IMR-90 (cell line): ENCODE data around the gene SYAP1. TPM values are rescaled to one million over a fixed set of nuclear protein-coding genes. Genes with fewer than 3 reads are reported as not detected.

Experiments used
- ATAC-seq: fragments of 200-7000 bp; cut with Tn5 transposase; 2 replicates; pipeline ENCODE4 v1.9.1; 2020; ENCODE audit warnings: low read depth, mild to moderate bottlenecking, moderate library complexity
- BruUV-seq: library from RNA; stranded (reverse); fragments of 400-500 nt; replicated peaks from 2 replicates; lab custom pipeline; 2021; lab: Mats Ljungman, UMichigan
- CTCF ChIA-PET: fragments of 300-600 bp; formaldehyde crosslinking; extraction: SDS; loops from one replicate; lab custom pipeline; 2021; ENCODE audit warnings: antibody characterized with exemption; lab: Yijun Ruan, JAX
- POLR2A ChIA-PET: fragments of 300-600 bp; sonication (Branson Sonifier 250); formaldehyde crosslinking; loops from one replicate; lab custom pipeline; 2022; ENCODE audit warnings: antibody characterized with exemption; ENCODE audit not compliant: unreplicated experiment; lab: Charles Lee
- DNase-seq: peaks from one replicate; pipeline ENCODE4 v3.0.0; 2013
- H2AFZ ChIP-seq: replicated peaks from 2 replicates; pipeline ENCODE3; 2013; ENCODE audit warnings: low read length, mild to moderate bottlenecking; ENCODE audit not compliant: poor library complexity
- H2AK5ac ChIP-seq: 2 replicates; pipeline ENCODE4 v1.6.1; 2013; ENCODE audit warnings: low read depth, low read length, inconsistent platforms
- H2AK9ac ChIP-seq: replicated peaks from 2 replicates; pipeline ENCODE3; 2013; ENCODE audit warnings: mild to moderate bottlenecking, low read depth, low read length, moderate library complexity; ENCODE audit not compliant: poor library complexity
- H2BK120ac ChIP-seq: 2 replicates; pipeline ENCODE4 v1.6.1; 2013; ENCODE audit warnings: low read depth, low read length, inconsistent platforms
- H2BK15ac ChIP-seq: 3 replicates; pipeline ENCODE4 v1.6.1; 2013; ENCODE audit warnings: low read depth, low read length, inconsistent platforms
- H2BK20ac ChIP-seq: 2 replicates; pipeline ENCODE4 v1.6.1; 2013; ENCODE audit warnings: low read depth, mild to moderate bottlenecking, inconsistent platforms, low read length, moderate library complexity
- H2BK5ac ChIP-seq: 2 replicates; pipeline ENCODE4 v1.6.1; 2013; ENCODE audit warnings: mild to moderate bottlenecking, low read depth, low read length, inconsistent platforms; ENCODE audit not compliant: poor library complexity, severe bottlenecking
- H3K14ac ChIP-seq: replicated peaks from 2 replicates; pipeline ENCODE4 v1.6.1; 2013; ENCODE audit warnings: low read depth, low read length, inconsistent platforms
- H3K18ac ChIP-seq: 2 replicates; pipeline ENCODE4 v1.6.1; 2013; ENCODE audit warnings: low read depth, low read length, control low read depth
- H3K23ac ChIP-seq: 2 replicates; pipeline ENCODE4 v1.6.1; 2013; ENCODE audit warnings: low read depth, low read length, inconsistent platforms
- H3K27ac ChIP-seq: 2 replicates; pipeline ENCODE4 v1.5.1; 2013; ENCODE audit warnings: mild to moderate bottlenecking, control low read depth, low read length; ENCODE audit not compliant: insufficient read depth
- H3K27me3 ChIP-seq: 2 replicates; pipeline ENCODE4 v1.6.1; 2013; ENCODE audit warnings: low read length; ENCODE audit not compliant: control insufficient read depth, insufficient read depth
- H3K36me3 ChIP-seq: 2 replicates; pipeline ENCODE4 v1.6.1; 2013; ENCODE audit warnings: low read length, mixed read lengths; ENCODE audit not compliant: control insufficient read depth, insufficient read depth
- H3K4ac ChIP-seq: 2 replicates; pipeline ENCODE4 v1.6.1; 2013; ENCODE audit warnings: low read depth, low read length, inconsistent platforms
- H3K4me1 ChIP-seq: 2 replicates; pipeline ENCODE4 v1.6.1; 2013; ENCODE audit warnings: low read length, mixed read lengths; ENCODE audit not compliant: control insufficient read depth, insufficient read depth
- H3K4me2 ChIP-seq: 2 replicates; pipeline ENCODE4 v1.6.1; 2013; ENCODE audit warnings: low read depth, mild to moderate bottlenecking, control low read depth, low read length, moderate library complexity
- H3K4me3 ChIP-seq: 2 replicates; pipeline ENCODE4 v1.5.1; 2013; ENCODE audit warnings: low read depth, mild to moderate bottlenecking, control low read depth, low read length, moderate library complexity; ENCODE audit not compliant: insufficient read depth
- H3K56ac ChIP-seq: 2 replicates; pipeline ENCODE4 v1.6.1; 2013; ENCODE audit warnings: low read length, inconsistent platforms; ENCODE audit not compliant: insufficient read depth; ENCODE audit errors: extremely low read depth
- H3K79me1 ChIP-seq, 2 experiments: 2 replicates each; pipeline ENCODE4 v1.6.1; 2013; ENCODE audit warnings: low read length in 2 of 2, inconsistent platforms in 1 of 2, low read depth in 1 of 2
- H3K9ac ChIP-seq: 2 replicates; pipeline ENCODE4 v1.6.1; 2013; ENCODE audit warnings: low read depth, low read length, control low read depth
- H3K9me1 ChIP-seq: 2 replicates; pipeline ENCODE4 v1.6.1; 2013; ENCODE audit warnings: low read length, inconsistent platforms; ENCODE audit not compliant: insufficient read depth
- H3K9me3 ChIP-seq: 2 replicates; pipeline ENCODE4 v1.6.1; 2013; ENCODE audit warnings: low read length; ENCODE audit not compliant: control insufficient read depth, insufficient read depth
- H4K20me1 ChIP-seq: 2 replicates; pipeline ENCODE4 v1.6.1; 2013; ENCODE audit warnings: low read length, inconsistent platforms; ENCODE audit not compliant: insufficient read depth
- H4K5ac ChIP-seq: 2 replicates; pipeline ENCODE4 v1.6.1; 2013; ENCODE audit warnings: mild to moderate bottlenecking, low read depth, low read length, control low read depth
- H4K8ac ChIP-seq, 2 experiments: 2 replicates each; pipeline ENCODE4 v1.6.1; 2013; ENCODE audit warnings: low read depth in 2 of 2, low read length in 2 of 2, control low read depth in 1 of 2, inconsistent platforms in 1 of 2
- H4K91ac ChIP-seq: 2 replicates; pipeline ENCODE4 v1.6.1; 2013; ENCODE audit warnings: low read depth, low read length, inconsistent platforms; ENCODE audit not compliant: insufficient read depth
- BHLHE40 ChIP-seq: fragments of 150-350 bp; IDR thresholded peaks from 2 replicates; pipeline ENCODE4 v1.6.1; 2016; ENCODE audit warnings: mild to moderate bottlenecking, low read depth, low read length
- CEBPB ChIP-seq: IDR thresholded peaks from 2 replicates; pipeline ENCODE4 v1.6.1; 2012; ENCODE audit warnings: low read depth, low read length, improper control_type of control experiment
- CHD1 ChIP-seq: IDR thresholded peaks from 2 replicates; pipeline ENCODE4 v1.6.1; 2012; ENCODE audit warnings: low read depth, low read length, improper control_type of control experiment
- ELK1 ChIP-seq: fragments of 150-350 bp; IDR thresholded peaks from 2 replicates; pipeline ENCODE4 v1.6.1; 2016; ENCODE audit warnings: low read depth, mild to moderate bottlenecking, low read length, moderate library complexity, borderline replicate concordance
- FOS ChIP-seq: fragments of 150-350 bp; IDR thresholded peaks from 2 replicates; pipeline ENCODE4 v1.6.1; 2016; ENCODE audit warnings: low read depth, low read length
- MAFK ChIP-seq: IDR thresholded peaks from 2 replicates; pipeline ENCODE4 v1.6.1; 2012; ENCODE audit warnings: low read depth, low read length, improper control_type of control experiment
- MXI1 ChIP-seq: IDR thresholded peaks from 2 replicates; pipeline ENCODE4 v1.6.1; 2012; ENCODE audit warnings: low read depth, mild to moderate bottlenecking, low read length, moderate library complexity, borderline replicate concordance
- NFE2L2 ChIP-seq: fragments of 150-350 bp; IDR thresholded peaks from 2 replicates; pipeline ENCODE4 v1.6.1; 2016; ENCODE audit warnings: low read depth, mild to moderate bottlenecking, low read length
- POLR2A ChIP-seq: IDR thresholded peaks from 2 replicates; pipeline ENCODE4 v1.6.1; 2012; ENCODE audit warnings: mild to moderate bottlenecking, low read depth, low read length
- RAD21 ChIP-seq: IDR thresholded peaks from 2 replicates; pipeline ENCODE4 v1.6.1; 2012; ENCODE audit warnings: low read length, improper control_type of control experiment
- RCOR1 ChIP-seq: IDR thresholded peaks from 2 replicates; pipeline ENCODE4 v1.6.1; 2012; ENCODE audit warnings: mild to moderate bottlenecking, low read length, improper control_type of control experiment; ENCODE audit not compliant: insufficient replicate concordance
- RFX5 ChIP-seq: IDR thresholded peaks from 2 replicates; pipeline ENCODE4 v1.8.0; 2012; ENCODE audit warnings: low read depth, mild to moderate bottlenecking, low read length, moderate library complexity
- SMC3 ChIP-seq: fragments of 150-350 bp; IDR thresholded peaks from 2 replicates; pipeline ENCODE4 v1.6.1; 2016; ENCODE audit warnings: low read depth, mild to moderate bottlenecking, antibody characterized with exemption, low read length, moderate library complexity
- USF2 ChIP-seq: fragments of 150-350 bp; IDR thresholded peaks from 2 replicates; pipeline ENCODE4 v1.6.1; 2017; ENCODE audit warnings: mild to moderate bottlenecking, antibody characterized with exemption, low read length, low read depth
- WGBS, 2 experiments: methylation state at CpG; one replicate each; pipeline versions ENCODE4 v1.1.5 to v1.1.7; 2013; ENCODE audit warnings: missing lambda C conversion rate in 2 of 2; ENCODE audit not compliant: insufficient read length in 1 of 2; ENCODE audit errors: extremely low coverage in 2 of 2; 5-methylcytosine and 5-hydroxymethylcytosine counted together
- dilution Hi-C: fragments of 300-500 bp; cut with HindIII; formaldehyde crosslinking; loops from one replicate; pipeline ENCODE4 v1.14.3; 2018; ENCODE audit warnings: low sequenced_read_pairs; ENCODE audit not compliant: unreplicated experiment
- in situ Hi-C: fragments of 300-500 bp; cut with MboI; formaldehyde crosslinking; loops from 3 replicates; pipeline ENCODE4 v1.14.3; 2019; ENCODE audit warnings: low sequenced_read_pairs, inconsistent platforms, mixed read lengths
- intact Hi-C: fragments of 100-400 bp; cut with micrococcal nuclease; formaldehyde crosslinking; loops from 2 replicates; pipeline ENCODE4 v1.10.0; 2022
- polyA plus RNA-seq, 3 experiments: library from polyadenylated mRNA; depleted of rRNA; stranded (reverse); fragments of >200 nt; gene quantifications; 2 replicates each; pipeline ENCODE4 v1.2.3, GENCODE V29; 2012; ENCODE audit warnings: low replicate concordance in 1 of 3
- total RNA-seq: library from RNA; depleted of rRNA; stranded (reverse); fragments of >200 nt; gene quantifications from 2 replicates; pipeline ENCODE4 v1.2.3, GENCODE V29; 2012
- TF ChIP-seq, protein P1 (sequence below): conservative IDR thresholded peaks from 2 replicates; pipeline ENCODE4 v1.5.1; 2012; ENCODE audit warnings: mild to moderate bottlenecking, low read depth, low read length, improper control_type of control experiment

Gene SYAP1
- total and polyA plus RNA-seq, 2 of the 4 experiments (the other 2 are of a cell fraction), result 17.7 to 35.0 TPM

GRCh38 chrX:16705370-16705769, 14.0 kb upstream of the SYAP1 start (continued):
- TF ChIP-seq SMC3, result no peak
- no peak for TF ChIP-seq MAFK
- no peak for TF ChIP-seq MXI1

- intact Hi-C loops, result no loop called here
- TF ChIP-seq CHD1 (no peak), USF2 (no peak), POLR2A (no peak), RAD21 (no peak), FOS (no peak), SMC3 (no peak), ELK1 (no peak), RFX5 (no peak), CEBPB (no peak), NFE2L2 (no peak), BHLHE40 (no peak), RCOR1 (no peak), MXI1 (no peak)
- TF ChIP-seq, protein P1, sequence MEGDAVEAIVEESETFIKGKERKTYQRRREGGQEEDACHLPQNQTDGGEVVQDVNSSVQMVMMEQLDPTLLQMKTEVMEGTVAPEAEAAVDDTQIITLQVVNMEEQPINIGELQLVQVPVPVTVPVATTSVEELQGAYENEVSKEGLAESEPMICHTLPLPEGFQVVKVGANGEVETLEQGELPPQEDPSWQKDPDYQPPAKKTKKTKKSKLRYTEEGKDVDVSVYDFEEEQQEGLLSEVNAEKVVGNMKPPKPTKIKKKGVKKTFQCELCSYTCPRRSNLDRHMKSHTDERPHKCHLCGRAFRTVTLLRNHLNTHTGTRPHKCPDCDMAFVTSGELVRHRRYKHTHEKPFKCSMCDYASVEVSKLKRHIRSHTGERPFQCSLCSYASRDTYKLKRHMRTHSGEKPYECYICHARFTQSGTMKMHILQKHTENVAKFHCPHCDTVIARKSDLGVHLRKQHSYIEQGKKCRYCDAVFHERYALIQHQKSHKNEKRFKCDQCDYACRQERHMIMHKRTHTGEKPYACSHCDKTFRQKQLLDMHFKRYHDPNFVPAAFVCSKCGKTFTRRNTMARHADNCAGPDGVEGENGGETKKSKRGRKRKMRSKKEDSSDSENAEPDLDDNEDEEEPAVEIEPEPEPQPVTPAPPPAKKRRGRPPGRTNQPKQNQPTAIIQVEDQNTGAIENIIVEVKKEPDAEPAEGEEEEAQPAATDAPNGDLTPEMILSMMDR, result no peak
- H3K79me1 ChIP-seq, result peaks cover 0 to 11% of the 10 kb centered on the region in 2 experiments; a peak in 1 of 4 replicates
- no peak overlapping the region for H4K91ac ChIP-seq
- H3K27me3 ChIP-seq, result no peaks in the 10 kb centered on the region; the same call in 1 of the 2 replicates
- no peak overlapping the region for H3K4me2 ChIP-seq
- CTCF ChIA-PET, result no interaction called here
- no peak overlapping the region for H3K18ac ChIP-seq
- H2AFZ ChIP-seq, result no peak overlapping the region
- H3K23ac ChIP-seq, result no peak overlapping the region
- H3K9me3 ChIP-seq, result no peaks in the 10 kb centered on the region
- BruUV-seq, result no TSS peak
- H2AK5ac ChIP-seq, result no peak overlapping the region
- DNase-seq (no peak), ATAC-seq (no peak)
- POLR2A ChIA-PET, result no interaction called here
- H2BK15ac ChIP-seq, result no peak overlapping the region
- H2BK5ac ChIP-seq, result no peak overlapping the region
- no peaks in the 10 kb centered on the region for H3K36me3 ChIP-seq
- H4K8ac ChIP-seq, result no peak overlapping the region
- no peak overlapping the region for H3K9ac ChIP-seq
- no peak overlapping the region for H2BK20ac ChIP-seq
- H2BK120ac ChIP-seq, result no peak overlapping the region
- no peak overlapping the region for H4K5ac ChIP-seq
- dilution Hi-C loops, result no loop called here
- no peak overlapping the region for H3K4me3 ChIP-seq
- no peak overlapping the region for H3K14ac ChIP-seq
- H3K9me1 ChIP-seq, result no peaks in the 10 kb centered on the region
- WGBS, 2 experiments, result 100% methylated on average over 1 of the region's 3 CpGs; no CpG with 5 or more reads in 1 of the 2 experiments
- no peaks in the 10 kb centered on the region; the same call in 1 of the 2 replicates for H3K4me1 ChIP-seq
- in situ Hi-C loops, result no loop called here
- H3K4ac ChIP-seq, result no peak overlapping the region
- H4K20me1 ChIP-seq, result no peaks in the 10 kb centered on the region
- no peak overlapping the region for H3K56ac ChIP-seq
- no peak overlapping the region for H3K27ac ChIP-seq
- H2AK9ac ChIP-seq, result no peak overlapping the region
Measured at GRCh38 chrX:16708016-16708415, 11.4 kb upstream of the SYAP1 start.
